22Rv1 (cell line): Measurements from ENCODE around the gene APBB2.
"Not testable (repeated sequence)": the region's sequence is repeated elsewhere in the genome, so short reads cannot be mapped to it uniquely, and the experiment has no call there.

Experiments
- H3K27ac ChIP-seq: fragments of 450-650 bp; 2 replicates; pipeline ENCODE4 v1.5.1; 2017
- ZFX ChIP-seq: fragments of 450-650 bp; IDR thresholded peaks from 2 replicates; pipeline ENCODE4 v1.6.1; 2017; ENCODE audit warnings: antibody characterized with exemption, borderline replicate concordance
- TF ChIP-seq, protein P1 (sequence below): fragments of 450-650 bp; IDR thresholded peaks from 2 replicates; pipeline ENCODE4 v1.5.1; 2017; ENCODE audit warnings: mild to moderate bottlenecking

The APBB2 gene

DNA sequence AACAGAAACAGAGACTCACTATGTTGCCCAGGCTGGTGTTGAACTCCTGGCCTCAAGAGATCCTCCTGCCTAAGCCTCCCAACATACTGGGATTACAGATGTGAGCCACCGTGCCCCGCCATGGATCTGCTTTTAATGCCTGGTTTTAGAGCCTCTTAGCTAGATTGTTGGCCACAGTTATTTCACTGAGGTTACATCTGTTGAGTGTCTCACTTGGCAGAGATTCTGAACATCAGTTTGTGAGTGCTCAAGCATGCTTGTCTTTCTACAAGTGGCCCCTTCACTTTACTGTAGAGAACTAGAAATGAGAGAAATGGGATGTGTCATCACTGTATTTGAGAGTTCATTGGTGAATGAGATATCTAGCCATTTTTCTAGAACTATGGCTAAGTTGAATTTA lies 218.5 kb downstream of the APBB2 start:
- H3K27ac ChIP-seq, result no peak overlapping the region
- no peak for TF ChIP-seq ZFX
- TF ChIP-seq, protein P1, sequence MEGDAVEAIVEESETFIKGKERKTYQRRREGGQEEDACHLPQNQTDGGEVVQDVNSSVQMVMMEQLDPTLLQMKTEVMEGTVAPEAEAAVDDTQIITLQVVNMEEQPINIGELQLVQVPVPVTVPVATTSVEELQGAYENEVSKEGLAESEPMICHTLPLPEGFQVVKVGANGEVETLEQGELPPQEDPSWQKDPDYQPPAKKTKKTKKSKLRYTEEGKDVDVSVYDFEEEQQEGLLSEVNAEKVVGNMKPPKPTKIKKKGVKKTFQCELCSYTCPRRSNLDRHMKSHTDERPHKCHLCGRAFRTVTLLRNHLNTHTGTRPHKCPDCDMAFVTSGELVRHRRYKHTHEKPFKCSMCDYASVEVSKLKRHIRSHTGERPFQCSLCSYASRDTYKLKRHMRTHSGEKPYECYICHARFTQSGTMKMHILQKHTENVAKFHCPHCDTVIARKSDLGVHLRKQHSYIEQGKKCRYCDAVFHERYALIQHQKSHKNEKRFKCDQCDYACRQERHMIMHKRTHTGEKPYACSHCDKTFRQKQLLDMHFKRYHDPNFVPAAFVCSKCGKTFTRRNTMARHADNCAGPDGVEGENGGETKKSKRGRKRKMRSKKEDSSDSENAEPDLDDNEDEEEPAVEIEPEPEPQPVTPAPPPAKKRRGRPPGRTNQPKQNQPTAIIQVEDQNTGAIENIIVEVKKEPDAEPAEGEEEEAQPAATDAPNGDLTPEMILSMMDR, result no peak

DNA sequence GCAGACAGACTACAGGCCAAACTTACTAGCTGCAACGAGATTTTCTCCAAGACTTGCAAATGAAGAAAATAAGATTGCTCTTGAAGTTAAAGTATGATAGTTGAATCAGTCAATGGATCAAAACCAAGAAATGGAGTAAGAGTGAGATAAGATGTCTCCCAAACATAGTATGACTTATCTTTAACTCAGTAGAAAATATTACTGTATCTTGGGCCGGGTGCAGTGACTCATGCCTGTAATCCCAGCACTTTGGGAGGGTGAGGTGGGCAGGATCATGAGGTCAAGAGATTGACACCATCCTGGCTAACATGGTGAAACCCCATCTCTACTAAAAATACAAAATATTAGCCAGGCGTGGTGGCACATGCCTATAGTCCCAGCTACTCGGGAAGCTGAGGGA lies 220.0 kb downstream of the APBB2 start:
- not testable (repeated sequence) for H3K27ac ChIP-seq

DNA sequence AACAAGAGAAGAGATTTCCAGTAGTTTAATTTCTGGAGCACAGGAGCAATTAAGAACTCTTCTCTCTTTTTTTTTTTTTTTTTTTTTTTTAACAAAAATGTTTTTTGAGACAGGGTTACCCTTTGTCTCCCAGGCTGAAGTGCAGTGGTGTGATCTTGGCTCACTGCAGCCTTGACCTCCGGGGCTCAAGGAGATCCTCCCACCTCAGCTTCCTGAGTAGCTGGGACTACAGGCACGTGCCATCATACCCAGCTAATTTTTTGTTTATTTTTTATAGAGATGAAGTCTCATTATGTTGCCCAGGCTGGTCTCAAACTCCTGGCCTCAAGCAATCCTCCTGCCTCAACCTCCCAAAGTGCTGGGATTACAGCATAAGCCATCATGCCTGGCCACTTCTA lies 221.0 kb downstream of the APBB2 start:
- H3K27ac ChIP-seq, result not testable (repeated sequence)

DNA sequence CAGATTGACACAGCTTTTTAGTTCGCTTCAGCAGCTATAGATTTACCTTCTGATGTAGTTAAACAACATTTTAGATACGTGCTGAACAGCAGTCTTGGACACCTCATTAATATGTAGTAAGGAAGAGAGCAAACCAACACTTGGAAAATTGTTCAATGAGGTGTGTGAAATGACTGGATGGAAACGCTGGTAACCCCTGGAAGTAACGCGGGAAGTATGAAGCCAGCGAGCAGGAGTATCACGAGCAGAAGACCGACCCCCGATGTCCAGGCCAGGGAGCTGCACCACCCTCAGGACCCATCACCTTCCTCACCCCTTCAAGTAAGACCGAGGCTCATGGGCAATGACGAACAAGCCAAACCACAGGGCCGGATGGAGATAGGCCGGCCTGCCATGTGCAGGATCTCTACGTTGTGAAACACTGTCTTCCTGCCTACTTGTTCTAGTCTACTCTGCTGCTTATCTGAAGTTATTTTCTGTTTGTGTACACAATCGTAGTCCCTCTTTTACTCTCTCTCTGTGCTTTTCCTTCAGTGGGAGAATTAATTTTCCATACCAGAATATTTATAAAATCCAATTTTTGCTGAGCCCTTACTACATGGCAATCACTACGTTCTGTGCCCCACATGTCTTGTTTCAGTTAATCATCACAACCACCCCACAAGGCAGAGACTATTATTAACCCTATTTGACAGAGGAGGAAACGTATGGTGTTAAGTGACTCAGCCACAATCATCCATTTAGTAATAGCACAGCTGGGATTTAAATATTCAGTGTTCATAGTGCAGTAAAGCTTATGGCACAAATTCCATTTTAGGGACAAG lies 221.7 kb downstream of the APBB2 start:
- H3K27ac ChIP-seq, result no peak overlapping the region
- TF ChIP-seq, protein P1, result no peak
- TF ChIP-seq ZFX, result no peak

DNA sequence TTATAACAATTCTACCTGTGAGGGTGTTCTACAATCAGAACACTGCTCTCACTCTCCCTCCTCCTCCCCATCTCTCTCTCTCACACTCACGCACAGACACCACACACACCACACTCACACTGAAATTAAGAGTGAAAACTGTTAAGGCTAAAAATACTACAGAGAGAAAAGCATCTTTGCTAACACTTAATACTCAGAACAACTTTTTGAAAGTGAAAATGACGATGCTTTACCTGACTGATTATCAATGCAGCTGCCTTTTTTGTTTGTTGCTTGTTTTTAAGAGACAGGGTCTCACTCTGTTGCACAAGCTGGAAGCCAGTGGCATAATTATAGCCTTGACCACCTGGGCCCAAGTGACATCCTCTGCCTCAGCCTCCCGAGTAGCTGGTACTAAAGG lies 222.4 kb downstream of the APBB2 start:
- H3K27ac ChIP-seq, result no peak overlapping the region

DNA sequence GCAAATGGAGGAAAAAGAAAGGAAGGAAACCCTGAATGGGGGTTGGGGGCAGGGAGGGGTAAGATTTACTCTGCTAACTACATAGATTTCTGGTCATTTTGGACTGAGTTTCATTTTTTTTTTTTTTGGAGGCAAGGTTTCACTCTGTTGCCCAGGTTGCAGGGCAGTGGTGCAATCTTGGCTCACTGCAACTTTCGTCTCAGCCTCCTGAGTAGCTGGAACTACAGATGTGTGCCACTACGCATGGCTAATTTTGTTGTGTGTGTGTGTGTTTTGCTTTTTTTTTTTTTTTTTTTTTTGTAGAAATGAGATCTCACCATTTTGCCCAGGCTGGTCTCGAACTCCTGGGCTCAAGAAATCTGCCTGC lies 223.5 kb downstream of the APBB2 start:
- no peak overlapping the region for H3K27ac ChIP-seq

More for the DNA sequence above, 222.4 kb downstream of the APBB2 start:
- TF ChIP-seq, protein P1, result no peak
- TF ChIP-seq ZFX, result no peak

DNA sequence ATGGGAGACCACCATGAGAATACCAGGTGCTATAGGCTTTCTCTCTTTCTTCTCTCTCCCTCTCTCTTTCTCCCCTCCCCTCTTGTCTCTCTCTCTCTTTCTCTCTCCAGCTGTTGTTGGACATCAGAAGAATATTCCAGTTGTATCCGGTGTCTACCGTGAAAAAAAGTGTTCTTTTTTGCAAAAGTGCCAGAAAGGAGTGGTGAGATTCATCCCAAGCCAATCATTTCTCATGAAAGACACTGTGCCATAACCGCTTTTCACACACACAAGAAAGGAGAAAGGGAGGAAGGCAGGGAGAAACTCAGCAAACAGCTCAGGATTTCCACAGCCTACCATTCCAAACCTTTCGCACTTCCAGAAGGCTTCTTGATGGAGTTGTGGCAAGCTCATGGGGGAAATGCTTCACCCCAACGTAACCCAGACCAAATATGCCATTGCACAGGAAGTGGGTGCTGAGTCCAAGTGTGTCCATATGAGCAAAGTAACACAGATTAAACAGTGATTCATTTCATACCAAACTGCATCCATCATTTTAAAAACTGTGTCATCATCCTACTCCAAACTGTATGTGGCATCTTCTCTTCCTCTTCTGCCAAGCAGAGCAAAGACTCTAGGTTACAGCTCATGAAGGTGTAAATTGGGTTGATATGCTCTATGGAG lies 224.0 kb downstream of the APBB2 start:
- no peak overlapping the region for H3K27ac ChIP-seq
- TF ChIP-seq, protein P1, result no peak
- no peak for TF ChIP-seq ZFX

More for the DNA sequence above, 223.5 kb downstream of the APBB2 start:
- TF ChIP-seq ZFX, result no peak
- TF ChIP-seq, protein P1, result no peak

DNA sequence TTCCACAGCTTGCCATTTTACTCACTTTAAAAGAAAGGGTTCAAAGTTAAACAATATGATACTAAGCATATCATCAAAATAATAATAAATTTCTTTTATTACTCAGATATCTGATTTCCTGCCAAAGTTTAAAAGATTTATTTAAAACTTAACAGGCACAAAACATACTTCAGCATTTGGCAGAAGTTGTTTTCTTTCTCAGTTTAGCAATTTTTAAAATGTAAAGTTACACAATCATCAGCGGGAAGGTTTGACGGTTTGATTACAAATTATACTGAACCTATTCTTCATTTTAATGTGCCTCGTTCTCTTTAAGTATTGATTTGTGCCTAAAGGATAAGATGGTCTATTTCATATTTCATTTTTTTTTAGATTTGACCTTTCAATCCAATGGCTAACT lies 227.2 kb downstream of the APBB2 start:
- no peak overlapping the region for H3K27ac ChIP-seq
- TF ChIP-seq, protein P1, result no peak
- no peak for TF ChIP-seq ZFX
